GM12872 (cell line): ENCODE measurements around the gene ZMYM3.

Source experiments
- TF ChIP-seq, protein P1 (sequence below): IDR thresholded peaks from 3 replicates; pipeline ENCODE4 v1.5.1; 2011; ENCODE audit warnings: low read depth, mild to moderate bottlenecking, low read length, moderate library complexity; ENCODE audit not compliant: insufficient read depth

The ZMYM3 gene

DNA sequence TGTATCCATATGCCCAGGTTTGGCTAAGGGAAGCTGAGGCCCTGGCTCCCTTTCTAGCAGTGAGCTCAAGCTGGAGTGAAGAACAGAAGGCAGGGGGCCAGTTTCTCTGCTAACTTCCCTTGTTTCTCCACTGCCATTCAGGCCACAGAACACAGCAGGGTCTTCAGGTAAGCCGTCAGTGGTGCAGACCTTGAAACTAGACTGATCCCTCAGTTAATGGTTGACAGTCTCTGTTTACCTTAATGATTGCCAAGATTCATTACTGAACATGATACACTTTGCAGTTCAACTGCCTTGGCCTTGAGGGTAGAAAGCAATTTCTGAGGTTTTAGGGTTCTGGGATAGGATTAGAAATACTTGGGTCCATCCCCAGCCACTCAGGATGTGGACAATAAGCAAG lies 39.8 kb downstream of the ZMYM3 start:
- TF ChIP-seq, protein P1, sequence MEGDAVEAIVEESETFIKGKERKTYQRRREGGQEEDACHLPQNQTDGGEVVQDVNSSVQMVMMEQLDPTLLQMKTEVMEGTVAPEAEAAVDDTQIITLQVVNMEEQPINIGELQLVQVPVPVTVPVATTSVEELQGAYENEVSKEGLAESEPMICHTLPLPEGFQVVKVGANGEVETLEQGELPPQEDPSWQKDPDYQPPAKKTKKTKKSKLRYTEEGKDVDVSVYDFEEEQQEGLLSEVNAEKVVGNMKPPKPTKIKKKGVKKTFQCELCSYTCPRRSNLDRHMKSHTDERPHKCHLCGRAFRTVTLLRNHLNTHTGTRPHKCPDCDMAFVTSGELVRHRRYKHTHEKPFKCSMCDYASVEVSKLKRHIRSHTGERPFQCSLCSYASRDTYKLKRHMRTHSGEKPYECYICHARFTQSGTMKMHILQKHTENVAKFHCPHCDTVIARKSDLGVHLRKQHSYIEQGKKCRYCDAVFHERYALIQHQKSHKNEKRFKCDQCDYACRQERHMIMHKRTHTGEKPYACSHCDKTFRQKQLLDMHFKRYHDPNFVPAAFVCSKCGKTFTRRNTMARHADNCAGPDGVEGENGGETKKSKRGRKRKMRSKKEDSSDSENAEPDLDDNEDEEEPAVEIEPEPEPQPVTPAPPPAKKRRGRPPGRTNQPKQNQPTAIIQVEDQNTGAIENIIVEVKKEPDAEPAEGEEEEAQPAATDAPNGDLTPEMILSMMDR = no peak

DNA sequence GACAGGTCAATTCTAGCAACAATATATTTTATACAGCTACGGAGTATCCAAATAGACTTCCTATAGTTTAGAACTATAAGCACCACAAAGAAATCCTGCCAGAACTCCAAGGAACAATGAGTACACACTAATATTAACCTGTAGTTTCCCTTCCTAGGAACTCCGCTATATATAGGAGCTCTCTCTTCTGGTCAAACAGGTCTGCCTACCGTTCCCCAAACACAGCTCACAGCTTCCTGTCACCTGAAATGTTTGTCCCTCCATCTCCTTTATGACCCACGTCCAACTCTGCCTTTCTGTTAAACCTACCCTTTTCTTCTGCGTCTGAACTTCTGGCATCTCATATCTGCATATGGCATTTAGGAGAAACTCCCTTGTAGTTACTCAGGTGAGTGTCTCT lies 41.4 kb downstream of the ZMYM3 start:
- TF ChIP-seq, protein P1 = no peak

DNA sequence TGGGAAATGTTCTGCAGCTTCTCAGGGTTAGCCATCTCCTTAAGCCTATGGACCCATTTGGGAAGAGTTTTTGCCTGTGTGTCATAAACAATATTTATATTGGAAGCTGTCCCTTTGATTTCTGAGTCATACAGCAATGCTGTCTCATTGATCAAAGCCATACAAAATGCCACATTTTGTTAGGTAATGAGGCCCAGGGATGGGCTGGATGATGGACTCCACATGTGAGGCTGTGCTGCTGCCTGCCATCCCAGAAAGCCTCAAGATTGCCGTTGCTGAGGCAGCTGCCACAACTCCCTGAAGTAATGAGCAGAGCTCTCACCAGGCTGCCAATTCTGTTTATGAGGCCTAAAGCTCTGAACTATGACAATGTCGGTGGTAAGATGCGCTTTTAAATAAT lies 43.1 kb downstream of the ZMYM3 start:
- TF ChIP-seq, protein P1 = no peak

DNA sequence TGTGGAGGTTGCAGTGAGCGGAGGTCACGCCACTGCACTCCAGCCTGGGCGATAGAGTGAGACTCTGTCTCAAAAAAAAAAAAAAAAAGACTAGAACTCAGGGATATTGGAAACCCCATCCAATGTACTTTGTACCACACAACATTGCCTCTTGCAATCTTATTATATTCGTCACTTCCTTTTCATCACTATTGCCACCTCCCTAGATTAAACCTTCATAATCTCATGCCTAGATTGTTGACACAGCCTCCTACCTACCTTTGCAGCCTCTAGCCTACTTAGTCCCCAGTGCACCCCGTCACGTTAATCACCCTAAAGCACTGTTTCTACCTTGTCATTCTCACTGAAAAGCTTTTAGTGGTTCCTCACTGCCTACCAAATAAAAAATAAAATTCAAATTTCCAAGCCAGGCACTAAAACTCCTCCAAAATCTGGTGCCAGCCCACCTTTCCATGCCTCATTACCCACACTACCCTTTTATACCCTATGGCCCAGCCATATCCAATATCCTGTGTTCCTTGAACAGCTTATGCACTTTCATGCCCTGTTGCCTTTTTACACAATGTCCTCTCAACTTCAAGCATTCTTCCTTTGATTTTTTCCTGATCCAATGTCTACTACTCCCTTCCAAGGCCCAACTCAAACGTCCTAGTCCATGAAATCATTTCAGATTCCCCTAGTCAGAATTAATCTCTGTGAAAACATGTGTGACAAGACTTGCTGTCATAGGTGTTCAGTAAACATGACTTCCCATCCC lies 54.5 kb downstream of the ZMYM3 start:
- TF ChIP-seq, protein P1 = no peak

DNA sequence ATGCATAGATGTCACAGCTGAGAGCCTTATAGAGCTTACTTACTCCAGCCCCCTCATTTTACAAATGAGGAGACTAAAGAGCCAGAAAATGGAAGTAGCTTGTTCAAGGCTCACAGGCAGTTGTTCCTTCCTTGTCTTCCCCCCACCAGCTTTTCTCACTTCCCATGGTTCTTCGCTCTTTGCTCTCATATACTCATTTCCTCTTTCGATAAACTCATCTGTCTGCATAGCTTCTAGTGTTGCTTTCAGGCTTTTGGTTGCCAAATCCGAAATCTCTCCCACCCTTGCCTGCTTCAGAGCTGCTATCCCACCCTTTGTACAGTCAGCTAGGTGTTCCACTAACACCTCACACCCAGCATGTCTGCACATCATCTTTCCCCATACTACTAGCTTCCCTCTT lies 55.9 kb downstream of the ZMYM3 start:
- TF ChIP-seq, protein P1 = no peak

DNA sequence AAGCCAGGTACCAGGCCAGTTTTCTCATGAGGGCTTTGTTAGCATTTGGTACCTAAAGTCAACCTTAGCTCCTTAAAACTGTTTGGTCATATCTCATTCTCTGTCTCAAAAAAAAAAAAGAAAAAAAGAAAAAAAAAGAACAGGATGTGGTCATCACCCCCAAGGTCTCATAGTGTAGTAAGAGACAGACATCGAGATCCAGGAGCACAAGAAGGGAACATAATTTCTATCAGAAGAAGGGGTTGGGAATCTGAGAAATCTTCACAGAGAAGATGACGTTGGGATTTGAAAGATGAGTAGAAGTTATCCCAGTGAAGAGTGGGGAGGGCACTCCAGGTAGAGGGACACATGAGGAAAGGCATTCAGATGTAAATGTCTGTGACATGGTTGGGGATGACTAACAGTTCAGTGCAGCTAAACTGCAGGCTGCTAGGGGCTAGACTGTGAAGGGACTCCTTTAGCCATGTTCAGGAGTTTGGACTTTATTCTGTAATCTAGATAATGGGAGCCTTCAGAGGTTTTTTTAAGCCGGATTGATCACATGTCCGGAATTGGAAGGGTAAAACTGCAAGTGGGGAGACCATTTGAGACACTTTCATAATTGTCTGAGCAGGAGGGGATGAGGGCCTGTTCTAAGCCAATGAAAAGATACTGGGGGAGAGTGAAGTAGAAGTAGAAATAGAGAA lies 57.8 kb downstream of the ZMYM3 start:
- TF ChIP-seq, protein P1 = no peak

DNA sequence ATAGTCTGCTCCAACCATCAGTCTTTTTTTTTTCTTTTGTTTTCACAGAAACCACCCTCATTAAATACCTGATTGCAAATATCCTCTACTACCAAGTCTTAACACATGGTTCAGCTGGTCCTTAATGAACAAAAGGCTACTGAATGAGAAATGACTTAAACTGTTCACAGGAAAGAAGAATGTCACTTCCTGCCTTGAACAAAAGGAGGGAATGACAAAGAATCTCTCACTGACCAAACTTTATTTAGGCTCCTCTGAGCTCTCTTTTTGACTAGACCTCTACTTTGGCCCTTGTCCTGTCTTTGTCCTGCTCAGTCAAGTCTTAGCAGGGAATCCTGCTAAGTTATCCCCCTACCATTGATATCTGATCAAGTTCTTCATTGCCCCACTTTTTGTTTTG lies 62.7 kb downstream of the ZMYM3 start:
- TF ChIP-seq, protein P1 = no peak
